ENCODE results near the gene ATP13A2.

The ATP13A2 gene

GRCh38 chr1:16999863-17000262 lies 11.9 kb downstream of the ATP13A2 start:
- no peak for FAIRE-seq

- FAIRE-seq = no peak
Measured at GRCh38 chr1:16998589-16998988, 13.1 kb downstream of the ATP13A2 start.

- FAIRE-seq = no peak
Measured at GRCh38 chr1:16996845-16997244, 14.9 kb downstream of the ATP13A2 start.

GRCh38 chr1:16993521-16994038 lies 18.1 kb downstream of the ATP13A2 start:
- FAIRE-seq = no peak

DNA sequence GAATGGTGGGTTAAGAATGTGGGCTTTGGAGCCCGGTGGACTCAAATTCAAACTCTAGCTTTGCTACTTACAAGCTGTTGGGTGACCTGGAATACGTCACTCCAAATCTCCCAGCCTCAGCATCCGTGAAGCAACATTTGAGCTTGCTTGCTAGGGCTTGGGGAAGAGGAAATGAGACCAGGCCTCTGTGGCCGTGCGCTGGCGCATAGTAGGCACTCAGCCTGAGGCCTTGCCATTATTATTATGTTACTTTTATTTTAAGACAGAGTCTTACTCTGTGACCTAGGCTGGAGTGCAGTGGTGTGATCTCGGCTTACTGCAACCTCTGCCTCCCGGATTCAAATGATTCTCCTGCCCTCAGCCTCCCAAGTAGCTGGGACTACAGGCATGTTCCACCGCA lies 19.1 kb downstream of the ATP13A2 start:
- FAIRE-seq = no peak

DNA sequence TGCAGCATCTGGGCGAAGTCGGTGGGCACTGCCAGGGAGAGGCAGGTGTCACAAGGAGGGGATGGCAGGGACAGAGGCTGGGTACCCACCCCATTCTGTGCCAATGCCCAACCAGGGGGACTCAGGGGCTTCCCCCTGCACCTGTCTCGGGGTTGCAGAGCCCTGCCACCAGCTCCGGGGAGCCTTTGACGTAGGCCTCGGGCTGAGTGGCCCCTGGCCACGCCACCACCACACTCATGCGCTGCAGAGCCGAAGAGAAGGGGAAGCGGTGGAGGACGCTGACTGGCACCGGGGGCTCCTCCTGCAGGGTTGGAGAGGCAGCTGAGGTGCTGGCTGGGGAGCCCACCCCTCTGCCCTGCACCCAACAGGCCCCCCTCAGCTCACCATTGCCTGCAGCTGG lies 19.6 kb downstream of the ATP13A2 start:
- FAIRE-seq = no peak

DNA sequence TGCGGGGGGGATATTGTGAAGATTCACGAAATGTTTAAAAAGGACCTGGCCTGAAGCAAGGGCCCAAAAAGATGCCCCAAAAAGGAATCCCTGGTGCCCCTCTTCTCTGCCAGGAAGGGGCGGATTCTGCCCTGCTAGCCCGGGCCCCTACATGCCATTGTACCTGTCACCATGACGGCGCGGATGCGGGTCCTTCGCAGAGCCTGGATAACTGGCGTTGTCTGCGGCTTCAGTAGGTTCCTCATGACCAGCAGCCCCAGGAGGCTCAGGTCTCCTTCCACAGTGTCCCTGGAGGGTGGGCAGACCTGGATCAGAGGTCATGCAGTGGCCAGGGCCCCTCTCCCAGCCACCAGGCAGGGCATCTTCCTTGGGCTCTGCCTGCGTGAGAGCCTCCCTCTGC lies 20.2 kb downstream of the ATP13A2 start:
- FAIRE-seq = no peak

DNA sequence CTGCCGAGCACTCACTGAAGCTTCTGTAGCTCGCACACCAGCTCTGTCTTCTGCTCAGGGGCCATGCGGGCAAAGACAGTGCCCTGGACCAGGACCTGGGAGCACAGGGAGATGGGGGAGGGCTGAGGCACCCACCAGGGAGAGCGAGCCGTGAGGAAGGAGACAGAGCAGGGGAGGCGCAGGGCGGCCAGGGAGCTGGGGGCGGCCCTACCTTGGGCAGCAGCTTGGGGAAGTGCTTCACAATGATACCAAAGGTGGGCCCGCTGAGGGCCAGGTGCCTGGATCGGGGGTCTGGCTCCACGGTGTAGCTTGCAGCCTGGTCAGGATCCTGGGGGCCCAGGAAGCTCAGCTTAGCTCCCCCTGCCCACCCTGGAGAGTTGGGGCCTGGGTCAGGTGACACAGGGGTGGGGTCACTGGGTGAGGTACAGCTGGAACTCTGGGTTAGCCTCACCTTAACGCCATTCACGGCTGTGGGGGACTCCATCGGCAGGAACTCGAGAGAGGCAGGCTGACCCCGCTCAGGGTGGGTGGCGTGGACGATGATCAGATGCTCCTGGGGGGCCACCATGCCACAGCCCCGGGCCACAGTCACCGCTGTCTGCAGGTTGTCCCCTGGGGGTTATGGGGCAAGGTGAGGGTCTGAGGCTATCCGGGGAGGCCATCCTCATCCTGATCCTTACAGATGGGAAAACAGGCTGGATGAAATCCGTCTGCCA lies 21.9 kb downstream of the ATP13A2 start:
- no peak for FAIRE-seq

GRCh38 chr1:16988210-16988609 lies 23.5 kb downstream of the ATP13A2 start:
- FAIRE-seq = no peak

DNA sequence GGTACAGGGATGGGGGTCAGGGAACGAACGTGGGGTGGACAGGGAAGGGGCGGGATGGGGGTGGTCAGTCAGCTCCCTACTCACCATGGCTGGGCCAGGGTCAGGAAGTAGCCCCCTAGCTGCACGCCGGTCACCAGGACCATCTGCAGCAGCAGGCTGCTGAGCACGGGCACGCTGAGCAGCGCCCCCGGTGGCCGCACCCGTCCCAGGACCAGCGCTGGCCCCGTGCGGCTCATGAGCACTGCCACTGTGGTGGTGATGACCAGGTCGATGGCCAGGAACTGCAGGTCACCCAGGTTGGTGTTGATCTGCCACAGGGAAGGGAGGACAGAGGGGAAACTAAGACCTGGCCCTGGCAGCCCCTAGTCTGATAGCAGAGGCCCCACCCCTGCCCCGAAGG lies 24.8 kb downstream of the ATP13A2 start:
- FAIRE-seq = no peak

- FAIRE-seq = no peak
Measured at GRCh38 chr1:16986560-16986959, 25.2 kb downstream of the ATP13A2 start.

GRCh38 chr1:16986113-16986512 lies 25.6 kb downstream of the ATP13A2 start:
- no peak for FAIRE-seq

DNA sequence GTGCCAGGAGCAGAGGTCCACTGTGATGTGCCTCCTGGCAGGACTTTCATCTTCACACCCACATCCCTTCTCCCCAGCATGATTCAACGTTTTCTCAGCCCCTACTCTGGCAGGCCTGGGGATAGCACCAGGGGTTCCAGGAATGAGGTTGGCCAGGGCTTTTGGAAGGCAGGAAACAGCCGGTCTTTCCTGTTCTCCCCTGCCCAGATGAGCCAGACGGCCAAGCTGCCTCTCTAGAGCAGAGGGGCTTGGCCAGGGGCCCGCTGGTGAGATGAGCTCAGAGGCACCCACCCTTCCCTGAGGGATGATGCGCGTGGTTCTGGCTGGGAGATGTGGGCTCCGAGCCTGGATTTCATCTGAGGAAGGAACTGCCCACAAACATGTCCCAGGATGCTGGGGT lies 27.0 kb downstream of the ATP13A2 start:
- FAIRE-seq = no peak

DNA sequence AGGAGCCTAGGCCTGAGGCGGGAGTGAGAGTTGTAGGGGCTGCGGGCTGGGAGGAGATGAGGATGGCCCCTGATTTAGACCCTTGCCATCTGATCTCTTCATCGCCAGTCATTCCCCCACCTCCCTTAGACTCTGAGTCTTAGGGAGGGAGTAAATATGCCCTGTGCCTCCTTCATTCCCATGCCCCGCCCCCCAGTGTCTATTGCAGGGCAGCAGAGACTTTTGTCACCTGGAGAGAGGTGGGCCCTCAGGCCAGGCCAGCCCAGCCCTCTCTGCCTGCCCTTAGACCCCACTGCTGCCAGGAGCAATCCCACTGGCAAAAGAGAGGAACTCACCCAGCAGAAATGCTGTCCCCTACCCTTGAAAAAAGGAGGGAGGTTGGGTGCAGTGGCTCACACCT lies 28.1 kb downstream of the ATP13A2 start:
- no peak for FAIRE-seq

- FAIRE-seq = no peak
Measured at GRCh38 chr1:16982902-16983301, 28.8 kb downstream of the ATP13A2 start.

- FAIRE-seq = no peak
Measured at GRCh38 chr1:16981269-16981849, 30.4 kb downstream of the ATP13A2 start.

DNA sequence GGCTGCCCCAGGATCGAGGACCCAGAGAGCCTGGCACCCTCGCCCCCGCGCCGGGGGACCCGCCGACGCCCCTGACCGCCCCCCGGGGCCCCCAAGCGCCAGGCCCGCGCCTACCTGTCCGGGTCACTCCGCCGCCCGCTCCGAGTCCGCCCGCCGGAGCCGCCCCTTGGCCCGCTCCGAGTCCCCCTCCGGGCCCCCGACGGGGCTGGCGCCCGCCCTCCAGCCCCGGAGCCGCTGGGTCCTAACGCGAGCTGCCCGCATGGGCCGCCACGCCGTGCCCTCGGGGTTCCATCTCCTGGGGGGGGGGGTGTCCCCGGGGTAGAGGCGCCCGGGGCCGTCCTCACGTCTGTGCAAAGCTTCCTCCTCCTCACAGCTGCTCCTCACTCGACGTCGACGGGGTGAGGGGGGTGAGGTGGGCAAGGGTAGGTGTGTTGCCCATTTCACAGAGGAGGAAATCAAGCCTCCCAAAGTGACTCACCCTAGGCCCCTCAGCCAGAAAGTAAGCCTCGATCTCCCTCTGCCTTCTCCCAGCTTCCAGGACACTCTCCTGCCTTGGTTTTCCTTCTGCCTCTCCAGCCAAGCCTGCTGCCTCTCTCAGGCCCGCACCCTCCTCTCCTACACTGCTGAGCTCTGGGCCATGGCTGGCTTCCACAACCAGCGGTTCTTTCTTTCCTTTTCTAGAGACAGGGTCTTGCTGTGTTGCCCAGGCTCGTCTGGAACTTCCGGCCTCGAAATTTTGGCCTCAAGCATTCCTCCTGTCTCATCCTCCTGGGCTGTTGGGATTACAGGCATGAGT lies 31.1 kb downstream of the ATP13A2 start, which contains the start of gene MFAP2:
MFAP2 (minus strand) TSS at position 148 of the 796 bp plus-strand sequence. CDS start 2,347 bp downstream, outside the sequence.
- FAIRE-seq = no peak

- FAIRE-seq = no peak
Measured at GRCh38 chr1:16979475-16980327, 32.0 kb downstream of the ATP13A2 start.

DNA sequence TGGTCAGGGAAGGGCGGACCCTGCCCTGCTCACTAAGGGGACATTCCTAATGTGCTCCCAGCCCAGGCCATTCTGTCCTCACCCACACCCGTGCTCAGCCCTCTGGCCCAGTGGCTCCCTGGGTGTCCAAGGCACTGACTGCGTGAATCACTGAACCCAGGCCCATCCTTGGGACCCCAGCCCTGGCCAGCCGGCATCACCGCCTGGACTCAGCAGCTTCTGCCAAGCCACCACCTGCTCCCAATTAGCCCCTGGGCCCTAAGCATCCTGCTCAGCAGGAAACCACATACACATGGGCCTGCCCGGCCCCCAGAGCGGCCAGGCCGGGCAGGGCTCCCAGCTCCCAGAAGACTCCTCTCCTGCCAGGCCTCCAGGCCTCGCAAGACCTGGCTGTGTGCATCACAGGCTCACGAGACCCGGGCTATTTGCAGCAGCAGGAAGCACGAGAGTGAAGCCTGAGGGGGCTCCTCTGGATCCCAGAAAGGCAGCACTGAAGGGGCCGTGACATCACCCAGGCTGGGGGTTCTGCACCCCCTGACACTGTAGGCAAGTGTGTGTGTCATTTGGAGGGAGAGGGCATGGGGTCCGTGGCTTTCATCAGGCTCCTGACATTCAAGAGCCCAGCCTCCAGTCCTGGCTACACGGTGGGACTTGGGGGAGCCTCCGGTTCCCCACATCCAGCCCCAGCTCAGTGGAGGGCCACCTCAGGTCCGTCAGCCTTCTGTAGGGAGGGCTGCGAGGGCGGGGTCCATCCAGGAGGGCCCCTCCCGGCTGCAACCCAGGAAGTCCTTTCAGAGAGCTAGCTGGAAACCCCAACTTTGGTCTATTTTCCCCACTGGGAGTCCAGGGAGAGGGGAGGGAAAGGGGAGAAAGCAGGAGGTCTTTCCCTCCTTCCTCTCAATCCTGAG lies 32.9 kb downstream of the ATP13A2 start:
- FAIRE-seq = no peak

GRCh38 chr1:16978139-16978538 lies 33.6 kb downstream of the ATP13A2 start:
- FAIRE-seq = no peak

- FAIRE-seq = no peak
Measured at GRCh38 chr1:16977377-16977776, 34.4 kb downstream of the ATP13A2 start.

- FAIRE-seq = no peak
Measured at GRCh38 chr1:16976966-16977365, 34.8 kb downstream of the ATP13A2 start.

Measured in A204.1 (cell line).